ENCODE data around the gene SH3BP5.

SH3BP5 gene

DNA sequence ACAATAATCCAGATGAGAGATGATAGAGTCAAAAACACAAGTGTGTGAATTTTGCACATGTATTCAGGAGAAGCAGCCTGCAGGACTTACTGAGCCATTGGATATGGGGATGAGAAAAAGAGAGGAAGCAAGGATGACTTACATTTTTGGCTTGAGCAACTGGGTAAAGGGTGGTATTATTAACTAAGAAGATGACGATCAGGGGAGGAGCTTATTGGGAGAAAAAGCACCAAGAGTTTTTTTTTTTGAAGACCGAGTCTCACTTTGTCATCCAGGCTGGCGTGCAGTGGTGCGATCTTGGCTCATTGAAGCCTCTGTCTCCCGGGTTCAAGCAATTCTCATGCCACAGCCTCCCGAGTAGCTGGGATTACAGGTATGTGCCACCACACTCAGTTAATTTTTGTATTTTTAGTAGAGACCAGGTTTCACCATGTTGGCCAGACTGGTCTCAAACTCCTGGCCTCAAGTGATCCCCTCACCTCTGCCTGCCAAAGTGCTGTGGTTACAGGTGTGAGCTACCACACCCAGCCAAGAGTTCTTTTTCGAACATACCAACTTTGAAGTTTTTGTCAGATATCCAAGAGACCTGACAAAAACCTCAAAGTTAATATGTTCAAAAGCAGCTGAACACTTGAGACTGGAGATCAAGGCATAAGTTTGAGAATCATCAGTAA, 14.8 kb upstream of the SH3BP5 start:
- no peak for DNase-seq (ENCODE audit: low read depth, low spot score)

DNA sequence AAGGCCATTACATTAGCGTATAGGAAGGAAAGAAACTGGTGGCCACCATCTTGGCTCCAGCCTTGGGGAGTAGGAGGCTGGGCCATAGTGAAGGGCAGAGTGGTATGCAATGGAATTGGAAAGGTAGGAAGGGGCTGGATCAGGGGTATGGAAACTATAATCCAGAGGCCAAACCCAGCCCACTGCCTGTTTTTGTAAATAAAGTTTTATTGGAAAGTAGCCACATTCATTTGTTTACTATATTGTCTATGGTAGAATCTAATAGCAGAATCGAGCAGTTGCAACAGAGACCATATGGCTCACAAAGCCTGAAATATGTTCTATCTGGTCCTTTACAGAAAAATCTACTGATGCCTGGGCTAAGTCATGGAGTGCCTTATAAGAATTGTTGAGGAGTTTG, 14.1 kb upstream of the SH3BP5 start:
- DNase-seq (ENCODE audit: low read depth, low spot score): no peak

- DNase-seq (ENCODE audit: low read depth, low spot score): no peak
Measured at GRCh38 chr3:15345608-15346137, 13.3 kb upstream of the SH3BP5 start.

GRCh38 chr3:15345066-15345607, 12.8 kb upstream of the SH3BP5 start:
- DNase-seq (ENCODE audit: low read depth, low spot score): no peak

DNA sequence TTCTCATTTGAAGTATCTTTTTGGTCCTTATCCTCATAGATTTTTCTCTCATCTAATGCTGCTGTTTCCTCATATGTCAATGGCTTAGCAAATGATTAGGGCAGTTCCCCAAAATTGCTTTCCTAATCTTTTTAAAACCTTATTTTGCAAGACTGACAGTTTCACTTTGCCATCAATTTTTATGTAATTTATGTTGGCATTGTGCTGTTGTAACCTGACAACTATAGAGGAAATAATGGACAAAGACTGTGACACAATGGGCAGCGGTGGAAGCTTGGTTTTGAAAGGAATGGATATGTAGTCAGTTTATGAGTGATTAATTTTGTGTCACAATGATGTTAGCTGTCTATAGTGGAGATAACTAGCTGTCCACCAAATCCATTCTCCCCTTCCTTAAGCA, 10.6 kb upstream of the SH3BP5 start:
- no peak for DNase-seq (ENCODE audit: low read depth, low spot score)

GRCh38 chr3:15342246-15342645, 9.9 kb upstream of the SH3BP5 start:
- no peak for DNase-seq (ENCODE audit: low read depth, low spot score)

- no peak for DNase-seq (ENCODE audit: low read depth, low spot score)
Measured at GRCh38 chr3:15341030-15341726, 8.8 kb upstream of the SH3BP5 start.

GRCh38 chr3:15339786-15340215, 7.4 kb upstream of the SH3BP5 start:
- DNase-seq (ENCODE audit: low read depth, low spot score): no peak

GRCh38 chr3:15339001-15339400, 6.6 kb upstream of the SH3BP5 start:
- DNase-seq (ENCODE audit: low read depth, low spot score): no peak

- DNase-seq (ENCODE audit: low read depth, low spot score): no peak
Measured at GRCh38 chr3:15337963-15338362, 5.6 kb upstream of the SH3BP5 start.

DNA sequence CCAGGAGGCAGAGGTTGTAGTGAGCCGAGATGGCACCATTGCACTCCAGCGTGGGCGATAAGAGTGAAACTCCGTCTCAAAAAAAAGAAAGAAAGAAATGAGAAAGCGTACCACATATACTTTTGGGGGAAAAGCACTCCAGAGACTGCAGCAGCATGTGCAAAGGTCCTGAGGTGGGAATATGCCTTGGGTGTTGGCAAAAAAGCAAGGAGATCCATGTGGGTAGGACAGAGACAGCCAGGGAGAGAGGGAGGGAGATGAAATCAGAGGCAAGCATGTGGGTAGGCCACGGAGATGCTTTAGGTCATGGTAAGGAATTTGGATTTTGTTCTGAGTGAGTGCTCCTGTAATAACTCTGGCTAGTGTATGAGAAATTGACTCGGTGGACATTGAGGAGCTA, 3.7 kb upstream of the SH3BP5 start:
- no peak for DNase-seq (ENCODE audit: low read depth, low spot score)

DNA sequence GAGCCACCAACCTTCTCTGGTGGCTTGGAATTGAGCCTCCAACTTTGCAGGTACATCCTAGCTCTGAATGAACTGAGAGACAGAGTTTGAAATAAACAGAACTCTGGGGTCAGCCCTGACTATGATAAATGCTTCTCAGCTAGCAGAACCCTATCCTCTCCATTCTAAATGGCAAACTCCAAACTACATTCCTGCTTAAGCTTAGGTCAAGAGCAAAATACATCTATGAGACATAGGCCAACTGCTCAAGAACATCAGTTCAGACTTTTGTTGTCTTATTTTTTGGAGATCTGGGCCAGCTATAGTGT, 1.5 kb upstream of the SH3BP5 start:
- no peak for DNase-seq (ENCODE audit: low read depth, low spot score)

GRCh38 chr3:15333099-15333955, 941 bp upstream of the SH3BP5 start:
- DNase-seq (ENCODE audit: low read depth, low spot score): no peak

GRCh38 chr3:15331606-15332404, 581 bp downstream of the SH3BP5 start:
- no peak for DNase-seq (ENCODE audit: low read depth, low spot score)

GRCh38 chr3:15331072-15331605, 1.2 kb downstream of the SH3BP5 start:
- DNase-seq (ENCODE audit: low read depth, low spot score): no peak

DNA sequence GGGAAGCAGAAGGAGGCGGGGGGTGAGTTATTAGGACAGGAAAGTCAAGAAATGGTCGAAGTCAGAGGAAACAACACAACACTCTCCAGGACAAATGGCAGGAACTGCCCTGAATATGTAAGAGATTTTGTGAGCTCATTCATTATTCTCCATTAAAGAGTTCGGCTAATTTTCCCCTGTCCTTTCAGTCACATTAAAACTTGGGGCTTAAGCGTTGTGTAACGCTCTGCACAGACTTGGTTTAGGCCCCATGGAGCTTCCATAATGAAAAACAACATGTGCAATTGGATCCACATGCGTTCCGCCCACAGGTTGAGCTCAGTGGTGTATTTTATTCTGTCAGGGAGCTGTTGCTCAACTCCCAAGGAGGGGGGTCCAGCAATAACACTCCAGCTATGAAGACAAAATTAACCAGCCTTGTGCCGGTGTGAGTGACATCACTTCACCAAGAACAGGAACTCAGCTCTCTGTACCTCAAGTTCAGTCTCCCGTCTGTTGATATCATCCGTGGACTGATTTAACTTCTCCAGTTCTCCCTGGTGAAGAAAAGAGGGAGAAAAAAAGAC, 2.3 kb downstream of the SH3BP5 start:
- peak; percentile 63 for DNase-seq (ENCODE audit: low read depth, low spot score)

DNA sequence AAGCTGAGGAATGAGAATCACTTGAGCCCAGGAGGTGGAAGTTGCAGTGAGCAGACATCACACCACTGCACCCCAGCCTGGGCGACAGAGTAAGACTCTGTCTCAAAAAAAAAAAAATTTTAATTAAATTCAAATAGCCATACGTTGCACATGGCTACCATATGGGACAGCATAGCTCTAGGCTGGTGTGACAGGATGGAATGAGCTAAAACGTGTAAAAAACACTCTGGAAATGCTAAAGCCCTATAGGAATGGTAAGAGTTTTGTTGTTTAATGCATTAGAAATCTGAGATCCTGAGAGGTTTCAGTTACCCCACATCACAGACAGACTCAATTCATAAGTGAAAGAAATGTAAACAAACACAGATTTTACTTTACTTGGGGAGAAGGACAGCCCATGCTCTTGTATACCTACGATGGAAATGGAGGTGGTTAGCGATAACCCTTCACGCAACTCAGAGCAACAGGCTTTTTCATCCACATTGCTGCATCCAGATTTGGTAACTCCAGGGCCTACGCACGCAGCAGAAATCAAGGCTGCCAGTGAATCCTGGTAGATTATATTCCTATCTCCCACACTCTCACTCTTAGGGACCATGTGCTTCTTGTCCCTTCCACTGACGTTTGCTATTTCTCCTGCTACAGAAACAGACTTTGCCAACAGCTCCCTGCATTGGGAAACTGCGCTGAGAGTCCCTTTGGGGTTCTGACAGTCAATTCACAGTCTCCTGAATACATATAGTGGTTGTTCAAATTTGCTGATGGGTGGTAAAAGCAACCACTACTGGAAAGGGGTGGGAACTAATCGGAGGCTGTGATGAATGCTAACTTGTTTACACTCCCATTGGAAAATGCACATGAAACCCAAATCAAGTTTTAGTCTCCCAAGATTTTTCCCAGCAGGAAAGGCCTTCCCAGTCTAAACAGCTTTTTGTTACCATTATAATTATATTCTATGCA, 3.1 kb downstream of the SH3BP5 start:
- no peak for DNase-seq (ENCODE audit: low read depth, low spot score)

- no peak for DNase-seq (ENCODE audit: low read depth, low spot score)
Measured at GRCh38 chr3:15327941-15328340, 4.4 kb downstream of the SH3BP5 start.

GRCh38 chr3:15326673-15327072, 5.7 kb downstream of the SH3BP5 start:
- DNase-seq (ENCODE audit: low read depth, low spot score): no peak

- DNase-seq (ENCODE audit: low read depth, low spot score): no peak
Measured at GRCh38 chr3:15326037-15326436, 6.3 kb downstream of the SH3BP5 start.

Data from brain pericyte (primary cell).